Stomach smooth muscle (tissue), 2 donors: Measurements from ENCODE around the gene NCKIPSD.

ENCODE experiments used
- H3K27ac ChIP-seq: one replicate; pipeline ENCODE4 v1.7.0; 2013; ENCODE audit warnings: mild to moderate bottlenecking, low read length, inconsistent platforms
- H3K27me3 ChIP-seq, 2 donors: one replicate each; pipeline ENCODE4 v1.7.0; 2013; ENCODE audit warnings: low read length in 2 of 2; ENCODE audit not compliant: insufficient read depth in 2 of 2, control insufficient read depth in 1 of 2
- H3K36me3 ChIP-seq, 2 donors: one replicate each; pipeline ENCODE4 v1.7.0; 2013; ENCODE audit warnings: low read length in 2 of 2; ENCODE audit not compliant: control insufficient read depth in 2 of 2, insufficient read depth in 2 of 2
- H3K4me1 ChIP-seq: one replicate; pipeline ENCODE4 v1.7.0; 2013; ENCODE audit warnings: low read length; ENCODE audit not compliant: control insufficient read depth, insufficient read depth
- H3K4me3 ChIP-seq, 2 donors: one replicate each; pipeline ENCODE4 v1.7.0; 2013; ENCODE audit warnings: low read length in 2 of 2
- H3K9ac ChIP-seq, 2 donors: one replicate each; pipeline ENCODE4 v1.7.0; 2013; ENCODE audit warnings: low read length in 2 of 2, mild to moderate bottlenecking in 1 of 2
- H3K9me3 ChIP-seq, 2 donors: one replicate each; pipeline ENCODE4 v1.7.0; 2013; ENCODE audit warnings: low read length in 2 of 2; ENCODE audit not compliant: control insufficient read depth in 2 of 2
- donor health status: healthy.
- donor health status: Pancreatic carcinoma.

NCKIPSD gene

DNA sequence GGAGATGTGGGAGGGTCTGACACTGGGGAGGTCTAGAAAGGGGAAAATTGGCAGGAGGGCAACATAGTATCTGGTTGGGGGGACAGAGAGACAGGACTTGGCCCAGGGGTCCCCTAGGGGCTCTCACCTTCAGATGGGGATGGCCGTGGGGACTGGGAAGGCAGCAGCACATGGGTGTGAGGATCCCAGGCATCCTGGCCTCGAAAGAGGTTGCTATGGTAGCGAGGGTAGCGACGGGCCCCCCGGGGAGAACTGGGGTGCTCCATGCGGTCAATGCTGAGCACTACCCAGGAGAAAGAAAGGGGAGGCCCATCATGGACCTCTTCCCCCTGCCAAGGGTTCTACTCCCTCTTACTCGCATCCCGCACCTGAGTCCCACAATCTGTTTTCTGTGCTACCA lies 38.0 kb downstream of the NCKIPSD start:
- H3K4me3 ChIP-seq: no peak overlapping the region
- H3K36me3 ChIP-seq: no peaks in the 10 kb centered on the region
- H3K9ac ChIP-seq: no peak overlapping the region
- H3K4me1 ChIP-seq: no peaks in the 10 kb centered on the region
- no peaks in the 10 kb centered on the region for H3K27me3 ChIP-seq
- no peaks in the 10 kb centered on the region for H3K9me3 ChIP-seq
- H3K27ac ChIP-seq: no peak overlapping the region

DNA sequence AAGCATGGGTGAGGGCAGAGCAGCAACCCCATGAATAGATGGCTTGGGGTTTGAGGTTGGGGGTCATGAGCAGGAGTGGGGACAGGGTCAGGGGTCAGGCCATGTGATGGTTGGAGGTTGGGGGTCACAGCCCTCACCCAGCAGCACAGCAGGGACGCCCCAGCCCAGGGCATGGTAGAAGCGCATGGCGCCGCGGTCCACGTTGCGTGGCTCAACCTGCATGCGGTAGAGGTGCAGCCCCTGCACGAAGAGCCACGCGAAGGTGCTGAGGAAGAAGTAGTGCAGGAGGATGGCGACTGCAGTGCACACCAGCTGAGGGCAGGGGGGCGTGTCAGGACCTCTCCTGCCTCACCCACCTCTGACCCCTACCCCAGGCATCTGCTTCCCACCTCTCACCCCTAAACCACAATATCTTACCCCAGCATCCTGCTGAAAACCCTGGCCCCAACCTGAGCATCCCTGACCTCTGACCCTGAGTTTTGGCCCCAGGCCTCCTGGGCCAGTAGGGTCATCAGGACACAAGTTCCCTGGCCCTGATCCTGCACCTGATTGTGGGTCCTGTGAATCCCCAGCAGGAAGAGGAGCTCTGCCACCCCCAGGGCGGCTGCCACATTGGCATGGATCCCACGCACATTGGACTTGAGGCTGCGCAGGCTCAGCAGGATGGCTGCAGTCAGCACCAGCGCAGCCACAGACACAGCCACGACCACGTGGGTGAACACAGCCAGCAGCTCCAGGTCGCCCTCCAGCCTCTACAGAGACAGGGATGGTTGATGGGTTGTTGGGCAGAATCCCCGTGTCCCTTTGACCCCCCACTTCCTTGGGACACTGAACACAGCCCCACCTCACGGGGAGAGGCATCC lies 40.6 kb downstream of the NCKIPSD start:
- Histone ChIP-seq H3K36me3 (no peaks in the 10 kb centered on the region), H3K9ac (no peak overlapping the region), H3K27ac (no peak overlapping the region), H3K4me1 (no peaks in the 10 kb centered on the region), H3K9me3 (no peaks in the 10 kb centered on the region), H3K27me3 (no peaks in the 10 kb centered on the region), H3K4me3 (no peak overlapping the region)

DNA sequence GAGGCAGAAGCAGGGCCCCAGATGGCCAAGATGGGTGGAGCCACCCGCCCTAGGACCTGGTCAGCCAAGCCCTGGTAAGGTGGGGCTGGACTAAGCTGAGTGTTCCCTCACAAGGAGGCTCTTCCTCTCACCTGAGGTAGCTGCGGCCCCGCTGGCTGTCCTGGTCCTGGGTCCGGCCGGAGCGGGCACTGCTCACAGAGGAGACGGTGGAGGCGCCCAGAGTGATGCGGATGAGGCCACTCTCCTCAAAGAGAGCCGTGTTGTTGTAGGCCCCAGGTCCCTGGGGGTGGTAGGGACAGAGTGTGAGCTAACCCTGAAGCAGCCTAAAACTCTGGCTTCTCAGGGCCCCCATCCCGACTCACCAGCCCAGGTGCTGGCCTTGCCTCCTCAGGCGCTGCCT lies 43.1 kb downstream of the NCKIPSD start:
- Histone ChIP-seq H3K36me3 (no peaks in the 10 kb centered on the region), H3K9ac (no peak overlapping the region), H3K27me3 (no peaks in the 10 kb centered on the region), H3K9me3 (no peaks in the 10 kb centered on the region), H3K4me3 (no peak overlapping the region), H3K4me1 (no peaks in the 10 kb centered on the region), H3K27ac (no peak overlapping the region)

DNA sequence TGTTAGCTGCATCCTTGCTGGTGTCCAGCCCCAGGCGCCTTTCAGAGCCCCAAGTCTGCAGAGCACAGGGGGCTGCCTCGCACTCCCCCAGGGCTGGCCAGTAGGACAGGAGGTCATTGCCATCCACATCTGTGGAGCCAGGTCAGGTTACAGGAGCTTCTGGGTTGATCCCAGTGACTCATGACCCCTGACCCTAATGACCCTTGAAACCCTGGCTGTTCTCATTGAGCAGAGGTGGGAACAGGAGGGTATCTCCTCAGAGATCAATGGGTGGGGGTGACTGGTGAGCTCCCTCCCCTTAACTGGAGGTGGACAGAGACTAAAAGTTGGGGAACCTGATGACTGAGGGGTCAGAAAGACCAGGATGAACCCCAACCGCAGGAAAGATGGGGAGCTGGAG lies 44.3 kb downstream of the NCKIPSD start:
- no peak overlapping the region for H3K9ac ChIP-seq
- no peaks in the 10 kb centered on the region for H3K9me3 ChIP-seq
- H3K36me3 ChIP-seq: no peaks in the 10 kb centered on the region
- peaks cover under 1% of the 10 kb centered on the region for H3K4me1 ChIP-seq
- H3K4me3 ChIP-seq: no peak overlapping the region
- H3K27ac ChIP-seq: no peak overlapping the region
- no peaks in the 10 kb centered on the region for H3K27me3 ChIP-seq

DNA sequence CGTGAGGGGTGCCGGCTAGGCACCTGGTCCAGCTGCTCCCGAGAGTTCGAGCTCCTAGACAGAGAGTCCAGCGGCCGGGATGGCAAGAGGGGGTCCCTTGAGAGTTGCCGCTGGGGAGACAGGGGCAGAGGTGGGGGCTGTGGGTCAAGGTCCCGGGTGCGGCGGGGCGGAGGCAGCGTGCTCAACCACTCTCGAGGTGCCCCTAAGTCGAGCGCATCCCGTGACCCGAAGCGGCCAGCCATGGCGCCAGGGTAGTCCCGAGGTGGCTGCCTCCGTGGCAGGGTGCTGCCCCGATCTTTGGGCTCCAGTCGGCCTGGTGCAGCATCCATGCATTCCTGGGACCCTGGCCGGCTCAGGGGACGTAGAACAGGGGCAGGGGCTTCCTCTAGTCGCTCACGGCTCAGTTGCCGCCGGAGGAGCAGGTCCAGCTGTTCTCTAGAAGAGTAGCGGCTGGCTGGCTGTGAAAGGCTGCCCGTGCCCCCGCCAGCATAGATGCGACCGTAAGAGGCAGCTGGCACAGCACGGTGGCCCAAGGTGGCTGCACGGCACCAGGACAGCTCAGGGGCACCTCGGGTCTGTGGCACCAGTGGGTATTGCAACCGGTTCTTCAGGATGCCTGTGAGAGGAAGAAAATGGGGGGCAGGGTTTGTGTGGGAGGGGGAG lies 45.6 kb downstream of the NCKIPSD start:
- Histone ChIP-seq H3K27ac (no peak overlapping the region), H3K4me1 (peaks cover 12% of the 10 kb centered on the region), H3K4me3 (no peak overlapping the region), H3K27me3 (no peaks in the 10 kb centered on the region), H3K36me3 (no peaks in the 10 kb centered on the region), H3K9me3 (no peaks in the 10 kb centered on the region), H3K9ac (no peak overlapping the region)

DNA sequence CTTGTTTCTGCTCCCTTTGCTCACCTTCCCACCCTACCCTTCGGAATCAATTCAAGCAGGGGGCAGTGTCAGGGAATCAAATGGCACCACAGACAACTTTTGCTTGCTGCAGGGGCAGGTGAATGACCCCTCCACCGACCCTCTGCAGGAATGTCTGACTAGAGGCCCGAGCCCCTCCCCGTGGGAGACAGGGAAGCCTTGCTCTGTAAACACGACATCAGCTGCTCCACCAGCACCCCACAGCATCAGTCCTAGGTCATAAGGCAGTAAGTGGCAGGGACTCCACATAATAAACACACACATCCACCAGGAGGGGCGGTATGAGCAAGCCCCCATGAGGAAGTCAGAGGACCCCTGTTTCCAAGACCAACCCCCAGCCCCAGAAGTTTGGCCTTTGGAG lies 48.4 kb downstream of the NCKIPSD start:
- no peaks in the 10 kb centered on the region for H3K27me3 ChIP-seq
- H3K27ac ChIP-seq: no peak overlapping the region
- no peak overlapping the region for H3K4me3 ChIP-seq
- no peak overlapping the region for H3K9ac ChIP-seq
- peaks cover 25% of the 10 kb centered on the region for H3K4me1 ChIP-seq
- peaks cover 5 to 8% of the 10 kb centered on the region in 2 donors for H3K36me3 ChIP-seq
- no peaks in the 10 kb centered on the region for H3K9me3 ChIP-seq

DNA sequence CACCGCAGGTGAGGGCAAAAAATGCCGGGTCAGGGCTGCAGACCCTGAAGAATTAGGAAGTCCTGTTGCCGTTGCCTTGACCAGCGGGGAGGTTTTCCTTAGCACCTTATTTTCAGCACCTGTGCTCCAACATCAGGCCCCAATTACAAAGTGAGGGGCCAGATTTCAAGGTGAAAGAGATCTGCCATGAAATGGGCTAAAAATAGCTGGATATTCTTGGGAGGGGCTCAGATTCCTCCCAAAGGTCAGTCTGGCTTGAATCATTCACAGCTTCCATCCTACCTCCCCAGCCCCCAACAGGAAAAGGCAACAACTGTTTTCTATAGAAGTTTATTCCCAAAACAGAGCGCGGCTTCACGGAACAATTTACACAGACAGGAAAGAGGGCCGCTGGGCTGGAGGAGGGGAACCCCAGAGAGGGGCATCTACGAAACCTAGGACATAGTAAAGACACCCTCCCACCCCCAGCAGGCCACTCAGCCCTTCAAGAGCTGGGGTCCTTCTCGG lies 49.5 kb downstream of the NCKIPSD start:
- Histone ChIP-seq H3K9ac (peak overlapping the region; percentile 75 to 87), H3K27ac (peak overlapping the region; percentile 74), H3K36me3 (peaks cover 9 to 14% of the 10 kb centered on the region in 2 donors)

DNA sequence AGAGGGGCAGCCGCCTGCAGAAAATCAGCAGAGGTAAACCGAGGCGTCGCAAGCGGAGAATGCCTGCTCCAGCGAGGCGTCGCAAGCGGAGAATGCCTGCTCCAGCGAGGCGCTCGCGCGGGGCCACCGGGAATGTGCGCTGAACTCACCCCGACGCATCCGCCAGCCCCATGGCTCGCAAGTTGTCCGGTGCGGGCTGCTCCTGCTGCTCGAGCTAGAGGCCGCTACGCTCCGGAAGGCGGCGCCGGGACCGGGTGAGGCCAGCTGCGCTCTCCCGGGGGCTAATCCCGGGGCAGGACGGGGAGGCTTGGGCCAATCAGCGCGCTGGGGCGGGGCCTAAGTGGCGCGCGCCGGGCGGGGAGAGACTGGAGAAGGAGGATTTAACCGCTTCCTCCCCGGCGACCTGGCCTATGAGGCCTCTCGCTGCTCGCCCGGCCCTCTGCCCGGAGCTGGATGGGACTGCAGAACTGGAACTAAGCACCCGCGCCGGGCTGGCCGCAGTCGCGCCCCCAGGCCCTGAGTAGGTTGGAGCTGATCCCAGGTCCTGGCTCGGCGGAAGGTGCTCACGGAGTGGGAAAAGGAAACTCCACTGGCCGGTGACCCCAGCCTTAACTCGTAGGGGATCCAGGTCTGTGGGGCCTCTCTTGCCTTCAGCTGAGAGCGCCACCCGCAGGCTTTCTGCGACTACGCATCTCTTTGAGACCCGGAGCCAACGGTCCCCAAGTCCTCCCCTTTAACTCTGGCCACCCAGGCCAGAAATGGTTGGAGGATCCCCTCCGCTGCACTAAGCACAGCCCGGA lies 50.3 kb downstream of the NCKIPSD start, which contains the start of gene SLC26A6:
SLC26A6 (minus strand) TSS at position 240 of the 800 bp plus-strand sequence; CDS start at position 172, 68 bp downstream.
- Histone ChIP-seq H3K27me3 (no peaks in the 10 kb centered on the region), H3K4me1 (peaks cover 25% of the 10 kb centered on the region), H3K4me3 (peak within 1 kb of the TSS; percentile 86 to 87), H3K27ac (peak within 1 kb of the TSS; percentile 74), H3K9me3 (no peaks in the 10 kb centered on the region), H3K9ac (peak within 1 kb of the TSS; percentile 75 to 87), H3K36me3 (peaks cover 9 to 17% of the 10 kb centered on the region in 2 donors)

More for the DNA sequence above, 49.5 kb downstream of the NCKIPSD start:
- peaks cover 25% of the 10 kb centered on the region for H3K4me1 ChIP-seq
- peak overlapping the region; percentile 86 to 87 for H3K4me3 ChIP-seq
- no peaks in the 10 kb centered on the region for H3K9me3 ChIP-seq
- no peaks in the 10 kb centered on the region for H3K27me3 ChIP-seq

DNA sequence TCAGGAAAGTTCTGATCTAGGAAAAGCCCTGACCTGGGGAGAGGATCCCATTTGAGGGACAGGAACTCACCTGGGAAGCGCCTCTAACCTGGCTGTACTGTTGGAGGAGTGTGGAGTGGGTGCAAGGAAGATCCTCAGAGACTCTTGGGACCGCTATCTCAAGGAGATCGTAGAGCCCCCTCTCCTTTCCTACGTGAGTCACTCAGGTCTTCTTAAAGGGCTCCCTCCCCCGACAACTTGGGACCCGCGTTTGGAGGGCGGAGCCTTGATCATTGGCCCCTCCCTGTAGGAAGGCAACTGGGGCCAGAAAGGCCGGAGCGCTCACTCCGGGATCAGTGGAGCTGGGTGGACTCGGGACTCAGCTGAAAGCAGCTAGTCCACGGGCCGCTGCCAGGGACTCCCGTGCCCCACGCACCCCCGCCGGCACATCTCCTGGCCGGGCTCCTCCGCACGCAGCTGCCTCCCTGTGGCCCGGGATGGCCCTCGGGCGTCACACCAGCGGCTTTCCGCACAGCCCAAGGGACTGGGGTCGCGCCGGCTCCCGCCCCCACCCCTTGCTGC lies 51.0 kb downstream of the NCKIPSD start:
- Histone ChIP-seq H3K36me3 (peaks cover 12 to 19% of the 10 kb centered on the region in 2 donors), H3K9ac (peak overlapping the region; percentile 71 to 75), H3K4me3 (peak overlapping the region; percentile 86 to 87), H3K27me3 (no peaks in the 10 kb centered on the region), H3K27ac (peak overlapping the region; percentile 71), H3K4me1 (peaks cover 25% of the 10 kb centered on the region), H3K9me3 (no peaks in the 10 kb centered on the region)

DNA sequence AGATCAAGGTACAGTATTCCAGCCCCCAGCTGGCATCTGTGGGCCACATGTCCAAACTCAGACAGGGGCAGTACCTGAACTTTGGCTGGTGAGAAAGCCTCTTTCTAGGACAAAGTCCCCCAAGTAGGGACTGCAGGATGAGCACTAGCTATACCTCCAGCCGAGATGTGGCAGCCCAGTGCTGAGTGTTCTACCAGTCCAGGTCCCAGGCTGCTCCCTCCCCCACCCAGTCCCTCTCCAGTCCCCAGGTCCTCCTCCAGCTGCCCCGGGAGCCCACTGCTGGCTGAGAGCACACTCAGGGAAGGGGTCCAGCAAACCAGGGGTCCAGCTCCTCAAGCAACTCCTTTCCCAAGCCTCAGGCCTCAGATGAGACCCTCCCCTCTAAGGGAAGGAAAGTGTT lies 52.0 kb downstream of the NCKIPSD start:
- H3K4me1 ChIP-seq: peaks cover 25% of the 10 kb centered on the region
- H3K36me3 ChIP-seq: peaks cover 12 to 19% of the 10 kb centered on the region in 2 donors
- H3K4me3 ChIP-seq: no peak overlapping the region
- no peaks in the 10 kb centered on the region for H3K27me3 ChIP-seq
- H3K9ac ChIP-seq: no peak overlapping the region
- no peak overlapping the region for H3K27ac ChIP-seq
- no peaks in the 10 kb centered on the region for H3K9me3 ChIP-seq
